ENCODE data around the gene TREML1. TPM values are rescaled to one million over a fixed set of nuclear protein-coding genes. Genes with fewer than 3 reads are reported as not detected.

Gene TREML1
- total and polyA plus RNA-seq, 2 donors (not counting 1 experiment from before 2014, with no cell fraction given): not detected

- Histone ChIP-seq H3K79me2 (ENCODE audit: control insufficient read depth, insufficient read depth, low read length) (no peaks in the 10 kb centered on the region), H3K4me1 (ENCODE audit: control insufficient read depth, extremely low read depth, insufficient read depth, low read length) (no peaks in the 10 kb centered on the region), H3K9me3 (ENCODE audit: control insufficient read depth, insufficient read depth, low read depth, low read length) (no peaks in the 10 kb centered on the region), H3K27me3 (ENCODE audit: control insufficient read depth, insufficient read depth, low read length) (no peaks in the 10 kb centered on the region), H3K36me3 (ENCODE audit: control insufficient read depth, insufficient read depth, low read length) (no peaks in the 10 kb centered on the region), H3K9ac (ENCODE audit: insufficient read depth, low read length) (no peak overlapping the region), H4K20me1 (ENCODE audit: control insufficient read depth, extremely low read depth, insufficient read depth, low read length) (no peaks in the 10 kb centered on the region), H3K4me2 (ENCODE audit: extremely low read depth, insufficient read depth, low read length) (no peak overlapping the region), H3K27ac (ENCODE audit: insufficient read depth, low read length) (no peak overlapping the region), H3K4me3 (replicated peaks in 1 of 4; ENCODE audit: control extremely low read depth in 1 of 4, insufficient read depth in 1 of 4, low read depth in 3 of 4, low read length in 4 of 4) (no peak overlapping the region), H2AFZ (ENCODE audit: low read length) (no peak overlapping the region)
- TF ChIP-seq CTCF (conservative IDR thresholded peaks at IDR 0.05 in 1 of 2, IDR thresholded peaks at IDR 0.05 in 1 of 2; ENCODE audit: low read depth in 1 of 2, low read length in 2 of 2): no peak
- TF ChIP-seq EZH2 (IDR thresholded peaks at IDR 0.05; ENCODE audit: low read length, missing control alignments): no peak
- no peak for DNase-seq (ENCODE audit: low read depth in 2 of 2)
Measured at GRCh38 chr6:41187924-41188886, 34.1 kb upstream of the TREML1 start.

- Histone ChIP-seq H3K27me3 (ENCODE audit: control insufficient read depth, insufficient read depth, low read length) (no peaks in the 10 kb centered on the region), H3K9ac (ENCODE audit: insufficient read depth, low read length) (no peak overlapping the region), H3K9me3 (ENCODE audit: control insufficient read depth, insufficient read depth, low read depth, low read length) (no peaks in the 10 kb centered on the region), H4K20me1 (ENCODE audit: control insufficient read depth, extremely low read depth, insufficient read depth, low read length) (no peaks in the 10 kb centered on the region), H2AFZ (ENCODE audit: low read length) (no peak overlapping the region), H3K27ac (ENCODE audit: insufficient read depth, low read length) (no peak overlapping the region), H3K4me3 (replicated peaks in 1 of 4; ENCODE audit: control extremely low read depth in 1 of 4, insufficient read depth in 1 of 4, low read depth in 3 of 4, low read length in 4 of 4) (no peak overlapping the region), H3K79me2 (ENCODE audit: control insufficient read depth, insufficient read depth, low read length) (no peaks in the 10 kb centered on the region), H3K4me2 (ENCODE audit: extremely low read depth, insufficient read depth, low read length) (no peak overlapping the region), H3K4me1 (ENCODE audit: control insufficient read depth, extremely low read depth, insufficient read depth, low read length) (no peaks in the 10 kb centered on the region), H3K36me3 (ENCODE audit: control insufficient read depth, insufficient read depth, low read length) (no peaks in the 10 kb centered on the region)
- DNase-seq (ENCODE audit: low read depth in 2 of 2): no peak
- no peak for TF ChIP-seq CTCF (conservative IDR thresholded peaks at IDR 0.05 in 1 of 2, IDR thresholded peaks at IDR 0.05 in 1 of 2; ENCODE audit: low read depth in 1 of 2, low read length in 2 of 2)
- no peak for TF ChIP-seq EZH2 (IDR thresholded peaks at IDR 0.05; ENCODE audit: low read length, missing control alignments)
Measured at GRCh38 chr6:41186031-41186562, 31.9 kb upstream of the TREML1 start.

- no peaks in the 10 kb centered on the region for H3K4me1 ChIP-seq (ENCODE audit: control insufficient read depth, extremely low read depth, insufficient read depth, low read length)
- H3K9ac ChIP-seq (ENCODE audit: insufficient read depth, low read length): no peak overlapping the region
- no peaks in the 10 kb centered on the region for H3K79me2 ChIP-seq (ENCODE audit: control insufficient read depth, insufficient read depth, low read length)
- H3K36me3 ChIP-seq (ENCODE audit: control insufficient read depth, insufficient read depth, low read length): no peaks in the 10 kb centered on the region
- no peak for DNase-seq (ENCODE audit: low read depth in 2 of 2)
- no peak overlapping the region for H2AFZ ChIP-seq (ENCODE audit: low read length)
- H3K9me3 ChIP-seq (ENCODE audit: control insufficient read depth, insufficient read depth, low read depth, low read length): no peaks in the 10 kb centered on the region
- no peaks in the 10 kb centered on the region for H3K27me3 ChIP-seq (ENCODE audit: control insufficient read depth, insufficient read depth, low read length)
- no peak overlapping the region for H3K4me3 ChIP-seq (replicated peaks in 1 of 4; ENCODE audit: control extremely low read depth in 1 of 4, insufficient read depth in 1 of 4, low read depth in 3 of 4, low read length in 4 of 4)
- no peak overlapping the region for H3K27ac ChIP-seq (ENCODE audit: insufficient read depth, low read length)
- no peak overlapping the region for H3K4me2 ChIP-seq (ENCODE audit: extremely low read depth, insufficient read depth, low read length)
- no peak for TF ChIP-seq EZH2 (IDR thresholded peaks at IDR 0.05; ENCODE audit: low read length, missing control alignments)
- TF ChIP-seq CTCF (conservative IDR thresholded peaks at IDR 0.05 in 1 of 2, IDR thresholded peaks at IDR 0.05 in 1 of 2; ENCODE audit: low read depth in 1 of 2, low read length in 2 of 2): no peak
- no peaks in the 10 kb centered on the region for H4K20me1 ChIP-seq (ENCODE audit: control insufficient read depth, extremely low read depth, insufficient read depth, low read length)
Measured at GRCh38 chr6:41184761-41185160, 30.6 kb upstream of the TREML1 start.
